Muscle layer of colon (tissue), 2 donors: ENCODE results near the gene C5orf63.

Experiments
- H3K27ac ChIP-seq: one replicate; pipeline ENCODE4 v1.7.0; 2013; ENCODE audit warnings: low read depth, mild to moderate bottlenecking, low read length, moderate library complexity
- H3K27me3 ChIP-seq, 2 donors: one replicate each; pipeline ENCODE4 v1.7.0; 2013; ENCODE audit warnings: low read length in 2 of 2, mild to moderate bottlenecking in 2 of 2; ENCODE audit not compliant: insufficient read depth in 2 of 2, control insufficient read depth in 1 of 2
- H3K36me3 ChIP-seq: one replicate; pipeline ENCODE4 v1.7.0; 2013; ENCODE audit warnings: mild to moderate bottlenecking, low read length; ENCODE audit not compliant: insufficient read depth
- H3K4me1 ChIP-seq: one replicate; pipeline ENCODE4 v1.7.0; 2013; ENCODE audit warnings: mild to moderate bottlenecking, low read length; ENCODE audit not compliant: insufficient read depth
- H3K4me3 ChIP-seq, 2 donors: one replicate each; pipeline ENCODE4 v1.7.0; 2013; ENCODE audit warnings: low read length in 2 of 2, low read depth in 1 of 2, mild to moderate bottlenecking in 1 of 2, moderate library complexity in 1 of 2
- H3K9ac ChIP-seq: one replicate; pipeline ENCODE4 v1.7.0; 2013; ENCODE audit warnings: low read length
- H3K9me3 ChIP-seq: one replicate; pipeline ENCODE4 v1.7.0; 2013; ENCODE audit warnings: mild to moderate bottlenecking, low read length
- donor health status: abdominal sarcoma.
- donor health status: Adenocarcinoma of cecum.

The C5orf63 gene

DNA sequence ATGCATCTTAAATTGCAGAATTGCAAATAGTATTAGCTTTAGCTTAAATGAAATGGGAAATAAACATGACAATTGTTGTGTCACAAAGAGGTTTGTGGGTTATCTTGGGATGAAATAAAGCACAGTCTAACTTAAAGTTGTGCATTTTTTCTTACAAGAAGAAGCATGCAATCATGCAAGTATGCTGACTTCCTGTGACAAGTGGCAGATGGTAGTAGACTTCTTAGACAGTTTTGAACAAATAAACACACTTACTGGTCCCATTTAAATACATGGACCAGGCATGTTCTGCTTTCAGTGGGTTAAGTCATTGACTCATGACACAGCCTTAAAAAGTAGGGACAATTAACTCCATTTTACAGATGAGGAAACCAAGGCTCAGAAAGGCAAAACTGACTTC is 15.9 kb upstream of the C5orf63 start:
- Histone ChIP-seq H3K36me3 (no peaks in the 10 kb centered on the region), H3K9me3 (no peaks in the 10 kb centered on the region), H3K27me3 (no peaks in the 10 kb centered on the region), H3K4me1 (no peaks in the 10 kb centered on the region), H3K27ac (no peak overlapping the region), H3K4me3 (no peak overlapping the region), H3K9ac (no peak overlapping the region)

DNA sequence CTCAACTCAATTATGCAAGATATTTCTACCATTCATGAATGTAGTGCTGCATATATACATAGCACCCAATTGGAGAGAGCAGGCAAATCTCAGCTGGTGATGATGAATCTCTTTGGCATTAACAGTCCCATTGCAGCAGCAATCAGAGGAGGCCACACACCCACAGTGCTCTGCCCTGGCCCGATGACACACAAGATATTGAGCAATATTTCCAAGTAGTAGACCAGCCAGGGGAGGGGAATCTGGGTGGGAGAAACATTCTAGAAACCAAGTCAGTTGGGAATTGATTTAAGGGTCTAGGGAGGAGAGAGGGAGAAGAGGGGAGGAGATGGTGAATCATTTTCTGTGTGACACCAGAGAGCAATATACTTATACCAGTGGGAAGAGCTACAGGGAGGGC is 14.9 kb upstream of the C5orf63 start:
- Histone ChIP-seq H3K27me3 (no peaks in the 10 kb centered on the region), H3K9ac (no peak overlapping the region), H3K4me1 (no peaks in the 10 kb centered on the region), H3K4me3 (no peak overlapping the region), H3K27ac (no peak overlapping the region), H3K9me3 (no peaks in the 10 kb centered on the region), H3K36me3 (no peaks in the 10 kb centered on the region)

DNA sequence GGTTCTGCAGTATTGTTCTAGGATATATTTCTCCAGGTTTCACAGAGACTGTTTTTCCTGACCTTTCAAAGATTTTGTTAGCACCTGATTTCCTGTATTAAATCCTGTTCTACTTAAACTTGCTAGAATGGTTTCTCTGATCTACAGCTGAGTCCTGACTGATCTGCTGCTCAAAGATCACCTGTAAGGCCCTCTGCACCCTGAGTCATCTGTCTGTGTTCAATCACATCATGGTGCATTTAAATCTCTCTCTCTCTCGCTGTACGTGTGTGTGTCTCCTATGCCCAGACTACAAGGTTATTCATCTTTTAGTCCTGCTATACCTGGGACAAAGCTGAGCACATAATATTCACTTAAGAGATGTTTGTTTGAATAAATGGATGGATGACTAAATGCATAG is 13.3 kb upstream of the C5orf63 start:
- Histone ChIP-seq H3K27ac (no peak overlapping the region), H3K27me3 (no peaks in the 10 kb centered on the region), H3K9ac (no peak overlapping the region), H3K4me1 (no peaks in the 10 kb centered on the region), H3K4me3 (no peak overlapping the region), H3K9me3 (no peaks in the 10 kb centered on the region), H3K36me3 (no peaks in the 10 kb centered on the region)

DNA sequence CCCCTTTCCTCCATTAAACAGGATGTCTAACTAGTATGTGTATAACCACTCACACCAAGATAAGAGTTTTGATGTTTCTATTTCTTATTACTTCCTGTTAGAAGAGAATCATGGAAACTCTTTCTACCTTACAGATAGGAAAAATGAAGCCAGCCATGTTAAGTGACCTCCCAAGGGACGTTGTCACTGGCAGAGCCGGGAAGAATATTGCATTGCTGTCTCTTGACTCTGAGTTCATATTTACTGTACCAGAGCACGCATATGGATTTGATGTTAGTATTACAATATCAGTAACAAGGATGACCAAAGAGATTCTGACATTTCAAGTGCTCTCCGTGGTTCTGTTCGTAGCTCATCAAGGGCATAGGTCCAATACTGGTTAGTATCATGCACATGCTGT is 12.5 kb upstream of the C5orf63 start:
- Histone ChIP-seq H3K36me3 (no peaks in the 10 kb centered on the region), H3K9me3 (no peaks in the 10 kb centered on the region), H3K27ac (no peak overlapping the region), H3K4me1 (no peaks in the 10 kb centered on the region), H3K4me3 (no peak overlapping the region), H3K9ac (no peak overlapping the region), H3K27me3 (no peaks in the 10 kb centered on the region)

DNA sequence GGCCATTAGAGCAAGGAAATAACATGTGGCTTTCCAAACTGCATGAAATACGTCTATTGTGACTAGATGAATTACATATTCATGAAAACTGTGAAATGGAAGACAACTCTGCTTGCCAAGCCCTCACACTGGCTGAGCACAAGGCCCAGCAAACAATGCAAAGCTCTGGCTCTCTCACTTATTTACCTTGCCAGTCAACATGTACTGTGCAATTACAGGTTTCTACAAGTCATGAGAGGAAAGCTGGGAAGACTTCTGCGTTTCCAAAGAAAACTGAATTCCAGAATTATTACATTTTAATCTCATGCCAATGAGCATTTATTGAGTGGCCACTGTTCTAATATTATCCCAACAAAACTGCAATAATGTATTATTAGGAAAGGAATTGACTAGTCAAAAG is 12.1 kb upstream of the C5orf63 start:
- Histone ChIP-seq H3K4me3 (no peak overlapping the region), H3K36me3 (no peaks in the 10 kb centered on the region), H3K27me3 (no peaks in the 10 kb centered on the region), H3K9me3 (no peaks in the 10 kb centered on the region), H3K27ac (no peak overlapping the region), H3K4me1 (no peaks in the 10 kb centered on the region), H3K9ac (no peak overlapping the region)

DNA sequence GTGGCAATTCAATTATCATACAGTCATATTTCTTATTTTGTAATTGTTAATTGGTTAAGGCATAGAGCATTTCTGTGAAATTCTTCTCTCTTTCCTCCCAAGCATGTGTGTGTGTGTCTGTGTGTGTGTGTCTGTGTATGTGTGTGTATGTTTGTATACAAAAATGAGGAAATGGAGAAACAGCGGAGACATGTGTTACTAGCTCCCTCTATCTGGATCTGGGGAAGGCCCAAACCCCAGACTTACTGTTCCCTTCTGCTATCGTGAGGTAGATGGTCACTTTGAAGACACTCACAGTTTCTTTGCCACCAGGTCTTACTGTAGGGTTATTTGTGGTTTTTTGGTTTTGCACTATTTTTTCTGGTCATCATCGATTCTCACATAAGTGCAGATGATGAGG is 11.4 kb upstream of the C5orf63 start:
- H3K9ac ChIP-seq, result no peak overlapping the region
- no peaks in the 10 kb centered on the region for H3K9me3 ChIP-seq
- no peaks in the 10 kb centered on the region for H3K36me3 ChIP-seq

DNA sequence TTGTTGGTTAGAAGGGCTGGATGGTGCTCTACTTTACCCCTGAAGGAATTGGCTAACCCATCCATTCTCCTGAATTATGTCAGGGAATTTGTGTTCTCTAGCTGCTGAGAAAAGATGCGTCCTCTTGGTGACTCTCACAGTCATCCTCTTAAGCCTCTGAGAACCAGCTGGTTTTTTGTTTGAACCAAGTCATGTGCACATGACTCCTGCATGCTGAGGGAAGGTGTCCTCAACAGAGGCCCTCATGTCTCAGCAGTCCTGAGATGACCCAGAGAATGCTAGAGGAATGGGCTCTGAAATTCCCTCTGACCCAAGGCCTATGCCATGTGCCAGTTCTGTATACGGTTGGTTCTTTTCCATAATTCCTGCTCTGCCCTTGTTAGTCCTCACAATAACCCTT is 10.4 kb upstream of the C5orf63 start:
- H3K4me3 ChIP-seq, result no peak overlapping the region
- H3K36me3 ChIP-seq, result no peaks in the 10 kb centered on the region
- H3K9ac ChIP-seq, result no peak overlapping the region
- no peaks in the 10 kb centered on the region for H3K27me3 ChIP-seq
- no peaks in the 10 kb centered on the region for H3K9me3 ChIP-seq
- H3K27ac ChIP-seq, result no peak overlapping the region
- no peaks in the 10 kb centered on the region for H3K4me1 ChIP-seq

More for the DNA sequence above, 11.4 kb upstream of the C5orf63 start:
- no peaks in the 10 kb centered on the region for H3K4me1 ChIP-seq
- H3K27me3 ChIP-seq, result no peaks in the 10 kb centered on the region
- H3K27ac ChIP-seq, result no peak overlapping the region
- H3K4me3 ChIP-seq, result no peak overlapping the region

DNA sequence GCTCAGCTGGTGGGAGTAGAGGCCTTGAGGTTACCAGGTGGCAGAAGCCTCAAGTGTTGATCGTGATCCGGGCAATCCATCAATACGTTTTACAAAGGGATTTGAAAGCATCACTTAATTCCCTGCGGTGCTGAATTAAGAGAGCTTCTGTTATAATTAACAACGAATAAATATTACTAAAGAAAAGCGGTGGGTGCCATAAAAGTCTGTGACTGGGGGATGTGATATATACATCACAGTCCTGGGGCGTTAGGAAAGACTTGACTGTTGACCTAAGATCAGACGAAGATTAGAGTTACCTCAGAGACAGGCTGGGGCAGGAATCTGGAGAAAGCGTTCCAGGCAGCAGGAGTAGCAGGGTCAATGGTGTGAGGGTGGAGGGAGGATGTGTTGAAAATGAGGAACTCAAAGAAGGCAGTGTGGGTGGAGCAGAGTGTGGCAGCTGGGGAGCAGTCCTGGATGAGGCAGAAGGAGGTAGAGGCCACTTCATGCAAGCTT is 6.7 kb upstream of the C5orf63 start:
- Histone ChIP-seq H3K4me3 (no peak overlapping the region), H3K4me1 (no peaks in the 10 kb centered on the region), H3K9me3 (no peaks in the 10 kb centered on the region), H3K27me3 (no peaks in the 10 kb centered on the region), H3K27ac (no peak overlapping the region), H3K9ac (no peak overlapping the region), H3K36me3 (no peaks in the 10 kb centered on the region)

DNA sequence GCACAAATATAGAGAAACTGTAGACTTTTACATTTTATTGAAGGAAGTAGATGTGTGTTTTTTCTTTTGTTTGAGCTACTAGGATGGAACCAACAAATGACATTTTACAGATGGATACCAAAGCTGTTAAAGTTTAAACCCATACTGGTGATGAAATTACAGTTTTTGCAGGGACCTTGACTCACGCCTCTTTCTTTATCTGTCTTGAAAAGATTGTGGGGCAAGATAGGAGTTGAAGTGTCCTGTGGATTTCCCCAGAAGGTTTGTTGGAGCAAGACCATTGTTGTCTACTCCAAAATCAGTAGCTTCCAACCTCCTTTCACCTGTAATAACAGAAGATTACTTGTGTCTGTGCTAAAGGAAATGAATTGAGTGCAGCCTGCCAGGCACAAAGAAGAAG is 4.1 kb upstream of the C5orf63 start:
- Histone ChIP-seq H3K27ac (no peak overlapping the region), H3K4me1 (peaks cover under 1% of the 10 kb centered on the region), H3K27me3 (no peaks in the 10 kb centered on the region), H3K9ac (no peak overlapping the region), H3K9me3 (no peaks in the 10 kb centered on the region), H3K4me3 (no peak overlapping the region), H3K36me3 (no peaks in the 10 kb centered on the region)

DNA sequence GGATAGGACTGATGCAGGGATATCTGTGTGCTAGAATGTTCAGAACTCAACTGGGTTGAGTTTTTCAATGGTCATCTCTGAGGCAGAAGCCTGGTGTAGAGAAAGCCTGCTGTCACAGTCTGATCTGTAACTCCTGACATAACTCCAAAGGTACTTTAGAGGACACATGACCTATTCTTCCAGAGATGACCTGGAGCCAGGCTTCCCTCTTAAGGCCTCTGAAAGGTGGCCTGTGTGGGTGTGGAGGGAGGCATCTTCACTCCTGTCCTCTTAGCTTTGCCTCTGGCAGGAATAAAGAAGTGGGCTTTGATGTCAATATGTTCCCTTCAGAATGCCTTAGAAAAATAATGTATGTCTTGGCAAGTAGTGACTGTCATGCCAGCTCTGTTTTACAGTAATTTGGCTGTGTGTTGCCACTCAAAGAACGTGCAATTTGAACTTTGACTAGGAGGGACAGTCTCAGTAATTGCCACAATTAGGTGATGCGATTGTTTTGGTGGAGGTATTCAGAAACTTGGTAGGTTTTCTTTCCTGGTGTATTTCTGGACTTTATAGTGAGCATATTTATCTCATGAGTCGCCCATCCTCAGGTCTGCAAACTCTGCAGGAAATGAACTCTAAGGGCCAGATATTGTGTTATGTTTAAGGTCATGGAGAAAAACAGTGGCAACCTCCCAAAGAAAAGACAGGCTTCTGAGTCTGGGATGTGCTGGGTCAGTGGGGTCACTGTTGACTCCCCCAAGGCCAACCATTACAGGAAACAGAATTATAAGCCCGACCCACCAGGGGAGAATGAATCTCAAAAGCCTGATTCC is 3.2 kb upstream of the C5orf63 start:
- H3K4me3 ChIP-seq, result no peak overlapping the region
- H3K9me3 ChIP-seq, result no peaks in the 10 kb centered on the region
- H3K4me1 ChIP-seq, result peaks cover 4% of the 10 kb centered on the region
- no peak overlapping the region for H3K9ac ChIP-seq
- no peaks in the 10 kb centered on the region for H3K27me3 ChIP-seq
- H3K36me3 ChIP-seq, result no peaks in the 10 kb centered on the region
- no peak overlapping the region for H3K27ac ChIP-seq

DNA sequence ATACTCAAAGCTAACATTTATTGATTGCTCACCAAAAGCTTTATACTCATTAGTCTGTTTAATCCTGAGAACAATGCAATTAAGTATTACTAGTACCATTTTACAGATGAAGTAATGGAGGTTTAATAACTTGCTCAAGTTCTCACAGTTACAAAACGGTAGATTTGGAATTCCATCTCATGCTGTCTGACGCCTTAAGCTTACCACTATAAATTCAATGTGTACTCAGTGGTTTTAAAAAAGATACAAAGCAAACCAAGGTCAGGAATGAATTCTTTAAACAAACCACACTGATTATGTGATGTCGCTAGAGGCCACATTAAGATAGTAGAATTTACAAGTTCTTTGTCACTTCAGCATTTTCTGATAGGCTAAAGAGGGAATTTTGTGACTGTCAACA is 1.2 kb upstream of the C5orf63 start:
- H3K9ac ChIP-seq, result no peak overlapping the region
- H3K4me3 ChIP-seq, result no peak overlapping the region
- H3K27me3 ChIP-seq, result no peaks in the 10 kb centered on the region
- H3K4me1 ChIP-seq, result peaks cover 4% of the 10 kb centered on the region
- H3K36me3 ChIP-seq, result no peaks in the 10 kb centered on the region
- H3K9me3 ChIP-seq, result no peaks in the 10 kb centered on the region
- H3K27ac ChIP-seq, result no peak overlapping the region

DNA sequence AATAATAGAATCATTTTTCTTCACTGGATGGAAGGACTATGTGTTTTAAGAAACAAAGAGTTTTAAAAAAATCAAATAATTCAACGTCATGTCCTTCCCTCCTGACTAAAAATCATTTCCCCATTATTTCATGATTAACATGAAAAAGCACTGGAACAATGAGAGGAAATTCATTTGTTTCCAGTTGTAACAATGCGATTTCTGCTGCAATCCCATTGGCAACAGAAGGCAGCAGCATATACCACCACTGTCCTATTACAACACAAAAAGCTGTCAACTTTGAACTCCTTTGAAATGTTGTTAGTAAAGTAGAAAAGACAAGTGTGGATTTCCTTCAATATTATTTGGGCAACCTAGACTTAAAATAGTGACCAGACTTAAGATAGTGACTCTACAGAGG is 3.1 kb downstream of the C5orf63 start:
- no peaks in the 10 kb centered on the region for H3K9me3 ChIP-seq
- H3K4me1 ChIP-seq, result peaks cover 4% of the 10 kb centered on the region
- H3K9ac ChIP-seq, result no peak overlapping the region
- no peak overlapping the region for H3K27ac ChIP-seq
- H3K36me3 ChIP-seq, result no peaks in the 10 kb centered on the region
- H3K27me3 ChIP-seq, result no peaks in the 10 kb centered on the region
- H3K4me3 ChIP-seq, result no peak overlapping the region
